Activated naive CD4-positive, alpha-beta T cell treated with anti-CD3 and anti-CD28 coated beads, Interleukin-2, amount 10 ng/mL, durations not matched to agents 7 days and 5 days (primary cell): ENCODE results near the gene OR56B1.
"Not testable (repeated sequence)": the region's sequence is repeated elsewhere in the genome, so short reads cannot be mapped to it uniquely, and the experiment has no call there.

Experiments used
- CTCF ChIA-PET: fragments of 350-600 bp; sonication (Branson Sonifier 250); formaldehyde crosslinking; loops from one replicate; lab custom pipeline; 2021; ENCODE audit warnings: antibody characterized with exemption; lab: Charles Lee
- DNase-seq: peaks from one replicate; pipeline ENCODE4 v3.0.0-alpha.2; 2020
- H3K27ac Mint-ChIP-seq: one replicate; pipeline ENCODE4 v1.8.0; 2021; ENCODE audit warnings: mild to moderate bottlenecking, moderate library complexity, mixed read lengths
- H3K27me3 Mint-ChIP-seq: one replicate; pipeline ENCODE4 v1.8.0; 2021; ENCODE audit warnings: mild to moderate bottlenecking, mixed read lengths
- H3K36me3 Mint-ChIP-seq: one replicate; pipeline ENCODE4 v1.8.0; 2021; ENCODE audit warnings: mixed read lengths
- H3K4me1 Mint-ChIP-seq: one replicate; pipeline ENCODE4 v1.8.0; 2021; ENCODE audit warnings: mixed read lengths
- H3K4me3 Mint-ChIP-seq: one replicate; pipeline ENCODE4 v1.8.0; 2021; ENCODE audit warnings: mild to moderate bottlenecking, moderate library complexity, mixed read lengths
- H3K9me3 Mint-ChIP-seq: one replicate; pipeline ENCODE4 v1.8.0; 2021; ENCODE audit warnings: mixed read lengths

OR56B1 gene

GRCh38 chr11:5736396-5736795, at the start of gene OR56B1:
OR56B1 (plus strand) TSS chr11:5736448; CDS start chr11:5736517, 69 bp downstream.
- peaks cover 3% of the 10 kb centered on the region for H3K27me3 Mint-ChIP-seq
- no peak within 1 kb of the TSS for H3K4me3 Mint-ChIP-seq
- no peaks in the 10 kb centered on the region for H3K4me1 Mint-ChIP-seq
- H3K36me3 Mint-ChIP-seq, result no peaks in the 10 kb centered on the region
- no peak for DNase-seq
- no peak within 1 kb of the TSS for H3K27ac Mint-ChIP-seq
- CTCF ChIA-PET, result no interaction called here
- H3K9me3 Mint-ChIP-seq, result peaks cover 2% of the 10 kb centered on the region

- H3K9me3 Mint-ChIP-seq, result peaks cover 2% of the 10 kb centered on the region
- peaks cover 50% of the 10 kb centered on the region for H3K4me1 Mint-ChIP-seq
- H3K36me3 Mint-ChIP-seq, result peaks cover 28% of the 10 kb centered on the region
- H3K27me3 Mint-ChIP-seq, result no peaks in the 10 kb centered on the region
- peak overlapping the region; percentile 94 for H3K27ac Mint-ChIP-seq
- DNase-seq, result no peak
- CTCF ChIA-PET, result interaction anchor here (0.7 kb wide), 1 partner anchor 125 kb away, joined by 3 read pairs; no protein-coding TSS in a partner anchor
- H3K4me3 Mint-ChIP-seq, result no peak overlapping the region
Observed at GRCh38 chr11:5688482-5688881, 47.8 kb upstream of the OR56B1 start.

- Mint-ChIP-seq H3K4me1 (peaks cover 53% of the 10 kb centered on the region), H3K36me3 (peaks cover 33% of the 10 kb centered on the region), H3K4me3 (peak within 1 kb of the TSS; percentile 90), H3K27me3 (no peaks in the 10 kb centered on the region), H3K9me3 (no peaks in the 10 kb centered on the region), H3K27ac (peak within 1 kb of the TSS; percentile 94)
- peak; percentile 74 for DNase-seq
- CTCF ChIA-PET, result interaction anchor here (1.2 to 2.0 kb wide), 2 partner anchors 63 to 92 kb away, joined by 4 to 6 read pairs; no protein-coding TSS in a partner anchor
Observed at GRCh38 chr11:5689551-5689983, 46.7 kb upstream of the OR56B1 start, which contains the start of gene TRIM22. TRIM22 (plus strand) TSS chr11:5689790; CDS start chr11:5696233, 6,443 bp downstream.

GRCh38 chr11:5690216-5690615, 46.0 kb upstream of the OR56B1 start:
- H3K27ac Mint-ChIP-seq, result peak overlapping the region; percentile 94
- DNase-seq, result no peak
- peak overlapping the region; percentile 90 for H3K4me3 Mint-ChIP-seq
- no peaks in the 10 kb centered on the region for H3K27me3 Mint-ChIP-seq
- H3K9me3 Mint-ChIP-seq, result no peaks in the 10 kb centered on the region
- peaks cover 55% of the 10 kb centered on the region for H3K4me1 Mint-ChIP-seq
- H3K36me3 Mint-ChIP-seq, result peaks cover 38% of the 10 kb centered on the region
- CTCF ChIA-PET, result interaction anchor here (1.2 to 2.0 kb wide), 2 partner anchors 64 to 93 kb away, joined by 4 to 6 read pairs; no protein-coding TSS in a partner anchor

- Mint-ChIP-seq H3K4me1 (peaks cover 57% of the 10 kb centered on the region), H3K27me3 (no peaks in the 10 kb centered on the region)
- no peak for DNase-seq
Observed at GRCh38 chr11:5690736-5691135, 45.5 kb upstream of the OR56B1 start.

GRCh38 chr11:5691238-5691963, 44.8 kb upstream of the OR56B1 start:
- H3K9me3 Mint-ChIP-seq, DNase-seq, H3K27me3 Mint-ChIP-seq: not testable (repeated sequence)
- Mint-ChIP-seq H3K4me3 (peak overlapping the region; percentile 90), H3K4me1 (peaks cover 60% of the 10 kb centered on the region), H3K36me3 (peaks cover 43% of the 10 kb centered on the region), H3K27ac (peak overlapping the region; percentile 94)
- CTCF ChIA-PET, result interaction anchor here (2.0 kb wide), 1 partner anchor 65 kb away, joined by 6 read pairs; no protein-coding TSS in a partner anchor

More at GRCh38 chr11:5690736-5691135, 45.5 kb upstream of the OR56B1 start:
- Mint-ChIP-seq H3K36me3 (peaks cover 38% of the 10 kb centered on the region), H3K9me3 (no peaks in the 10 kb centered on the region), H3K4me3 (peak overlapping the region; percentile 90), H3K27ac (peak overlapping the region; percentile 94)
- CTCF ChIA-PET, result interaction anchor here (2.0 kb wide), 1 partner anchor 64 kb away, joined by 6 read pairs; no protein-coding TSS in a partner anchor

GRCh38 chr11:5691964-5692361, 44.3 kb upstream of the OR56B1 start:
- CTCF ChIA-PET, result no interaction called here
- H3K4me1 Mint-ChIP-seq, result peaks cover 63% of the 10 kb centered on the region

GRCh38 chr11:5694642-5695041, 41.6 kb upstream of the OR56B1 start:
- CTCF ChIA-PET, result interaction anchor here (3.3 kb wide), 1 partner anchor 10 kb away, joined by 11 read pairs; the partner anchor contains the start of gene TRIM5
- Mint-ChIP-seq H3K4me3 (no peak overlapping the region), H3K27ac (no peak overlapping the region), H3K27me3 (no peaks in the 10 kb centered on the region), H3K4me1 (peaks cover 53% of the 10 kb centered on the region), H3K9me3 (no peaks in the 10 kb centered on the region), H3K36me3 (peaks cover 66% of the 10 kb centered on the region)
- no peak for DNase-seq

More at GRCh38 chr11:5691964-5692361, 44.3 kb upstream of the OR56B1 start:
- DNase-seq, result no peak
- peak overlapping the region; percentile 90 for H3K4me3 Mint-ChIP-seq
- no peaks in the 10 kb centered on the region for H3K9me3 Mint-ChIP-seq
- H3K27ac Mint-ChIP-seq, result peak overlapping the region; percentile 94
- peaks cover 49% of the 10 kb centered on the region for H3K36me3 Mint-ChIP-seq
- no peaks in the 10 kb centered on the region for H3K27me3 Mint-ChIP-seq

- CTCF ChIA-PET, result interaction anchor here (1.5 to 3.3 kb wide), 2 partner anchors 11 to 95 kb away, joined by 3 to 11 read pairs; partner anchors contain the start of gene TRIM5
- Mint-ChIP-seq H3K4me3 (no peak overlapping the region), H3K9me3 (no peaks in the 10 kb centered on the region), H3K4me1 (peaks cover 61% of the 10 kb centered on the region), H3K36me3 (peaks cover 69% of the 10 kb centered on the region), H3K27me3 (no peaks in the 10 kb centered on the region), H3K27ac (no peak overlapping the region)
- no peak for DNase-seq
Observed at GRCh38 chr11:5695580-5695979, 40.7 kb upstream of the OR56B1 start.

GRCh38 chr11:5696210-5696609, 40.0 kb upstream of the OR56B1 start:
- no peak for DNase-seq
- H3K36me3 Mint-ChIP-seq, result peaks cover 69% of the 10 kb centered on the region
- H3K27me3 Mint-ChIP-seq, result no peaks in the 10 kb centered on the region
- CTCF ChIA-PET, result interaction anchor here (1.5 to 3.3 kb wide), 2 partner anchors 12 to 95 kb away, joined by 3 to 11 read pairs; partner anchors contain the start of gene TRIM5
- H3K4me1 Mint-ChIP-seq, result peaks cover 67% of the 10 kb centered on the region
- H3K9me3 Mint-ChIP-seq, result no peaks in the 10 kb centered on the region
- no peak overlapping the region for H3K4me3 Mint-ChIP-seq
- H3K27ac Mint-ChIP-seq, result no peak overlapping the region

GRCh38 chr11:5698281-5698680, 38.0 kb upstream of the OR56B1 start:
- Mint-ChIP-seq H3K27ac (no peak overlapping the region), H3K9me3 (no peaks in the 10 kb centered on the region), H3K27me3 (no peaks in the 10 kb centered on the region), H3K4me1 (peaks cover 65% of the 10 kb centered on the region), H3K36me3 (peaks cover 72% of the 10 kb centered on the region), H3K4me3 (no peak overlapping the region)
- no peak for DNase-seq
- CTCF ChIA-PET, result interaction anchor here (1.5 kb wide), 1 partner anchor 14 kb away, joined by 4 read pairs; the partner anchor contains the start of gene TRIM5

- H3K9me3 Mint-ChIP-seq, result no peaks in the 10 kb centered on the region
- H3K4me3 Mint-ChIP-seq, result no peak overlapping the region
- no peak overlapping the region for H3K27ac Mint-ChIP-seq
- no peak for DNase-seq
- H3K36me3 Mint-ChIP-seq, result peaks cover 74% of the 10 kb centered on the region
- H3K4me1 Mint-ChIP-seq, result peaks cover 53% of the 10 kb centered on the region
- CTCF ChIA-PET, result interaction anchor here (1.9 kb wide), 1 partner anchor 16 kb away, joined by 6 read pairs; the partner anchor contains the start of gene TRIM5
- no peaks in the 10 kb centered on the region for H3K27me3 Mint-ChIP-seq
Observed at GRCh38 chr11:5700421-5701054, 35.7 kb upstream of the OR56B1 start.

- Mint-ChIP-seq H3K4me3 (no peak overlapping the region), H3K27ac (peak overlapping the region; percentile 8), H3K9me3 (no peaks in the 10 kb centered on the region), H3K36me3 (peaks cover 76% of the 10 kb centered on the region), H3K4me1 (peaks cover 48% of the 10 kb centered on the region), H3K27me3 (no peaks in the 10 kb centered on the region)
- CTCF ChIA-PET, result interaction anchor here (1.9 kb wide), 1 partner anchor 17 kb away, joined by 6 read pairs; the partner anchor contains the start of gene TRIM5
- no peak for DNase-seq
Observed at GRCh38 chr11:5701055-5701577, 35.1 kb upstream of the OR56B1 start.
